Testis (tissue), 3 donors: ENCODE measurements around the gene PRM3. TPM values are rescaled to one million over a fixed set of nuclear protein-coding genes. Genes with fewer than 3 reads are reported as not detected.

Experiments
- DNase-seq: peaks from one replicate; pipeline ENCODE4 v3.0.0-alpha.2; 2019
- H3K27ac ChIP-seq, 2 donors: fragments of 200-600 bp; sonication (generic); one replicate each; pipeline ENCODE4 v1.5.1; 2019
- H3K27me3 ChIP-seq: fragments of 200-600 bp; sonication (generic); one replicate; pipeline ENCODE4 v1.5.1; 2019
- H3K36me3 ChIP-seq: fragments of 200-600 bp; sonication (generic); one replicate; pipeline ENCODE4 v1.5.1; 2017; ENCODE audit warnings: low read depth; ENCODE audit errors: missing control alignments
- H3K4me1 ChIP-seq: fragments of 200-600 bp; sonication (generic); one replicate; pipeline ENCODE4 v1.5.1; 2019
- H3K4me3 ChIP-seq, 2 donors: fragments of 200-600 bp; sonication (generic); one replicate each; pipeline ENCODE4 v1.5.1; 2017 to 2019
- H3K9me3 ChIP-seq: fragments of 200-600 bp; sonication (generic); one replicate; pipeline ENCODE4 v1.5.1; 2017
- CTCF ChIP-seq, 3 experiments: fragments of 450-650 bp in 2 of 3; fragments of 200-600 bp in 1 of 3; sonication (generic) in 1 of 3; IDR thresholded peaks; one replicate each; pipeline ENCODE4 v1.5.1; 2016 to 2019; ENCODE audit warnings: antibody characterized with exemption in 3 of 3, mild to moderate bottlenecking in 2 of 3, moderate library complexity in 1 of 3
- POLR2A ChIP-seq: fragments of 450-650 bp; IDR thresholded peaks from one replicate; pipeline ENCODE4 v1.6.1; 2017; ENCODE audit warnings: antibody characterized with exemption, mild to moderate bottlenecking, moderate library complexity
- WGBS, 2 donors: methylation state at CpG; one replicate each; pipeline ENCODE4 v1.1.5; 2018; 5-methylcytosine and 5-hydroxymethylcytosine counted together
- intact Hi-C: fragments of 100-400 bp; cut with DNase I; formaldehyde crosslinking; loops from one replicate; pipeline ENCODE4 v1.15.1; 2023; ENCODE audit warnings: low total_unique reads
- polyA plus RNA-seq: library from polyadenylated mRNA; stranded (reverse); fragments of 350-450 nt; fragmentation: Illumina TruSeq; extraction: RNeasy Lipid Tissue Mini Kit (QIAGEN cat#74804); gene quantifications from one replicate; pipeline ENCODE4 v1.2.3, GENCODE V29; 2014; ENCODE audit warnings: low read depth, low replicate concordance; ENCODE audit not compliant: insufficient read depth
- total RNA-seq, 2 donors: library from RNA; depleted of rRNA; stranded (reverse); fragments of >200 nt; gene quantifications; one replicate each; pipeline ENCODE4 v1.2.3, GENCODE V29; 2016

The PRM3 gene
- total and polyA plus RNA-seq, 3 donors from 2014 or later: 51.1 to 383 (median 109) TPM

- H3K27me3 ChIP-seq: no peaks in the 10 kb centered on the region
- H3K27ac ChIP-seq: no peak overlapping the region
- TF ChIP-seq CTCF (IDR thresholded peaks at IDR 0.05): no peak
- H3K36me3 ChIP-seq: no peaks in the 10 kb centered on the region
- no peaks in the 10 kb centered on the region for H3K4me1 ChIP-seq
- H3K9me3 ChIP-seq: no peaks in the 10 kb centered on the region
- WGBS, 2 donors: 61 to 84% methylated on average over 5 to 8 of the region's 8 CpGs
- DNase-seq: no peak
- intact Hi-C loops: no loop called here
- H3K4me3 ChIP-seq: no peak overlapping the region
Observed at GRCh38 chr16:11319529-11320146, 46.2 kb upstream of the PRM3 start.

GRCh38 chr16:11318817-11319216, 45.4 kb upstream of the PRM3 start:
- Histone ChIP-seq H3K36me3 (no peaks in the 10 kb centered on the region), H3K4me3 (no peak overlapping the region), H3K9me3 (no peaks in the 10 kb centered on the region), H3K27ac (no peak overlapping the region), H3K27me3 (no peaks in the 10 kb centered on the region), H3K4me1 (no peaks in the 10 kb centered on the region)
- 91 to 97% methylated on average over 8 of the region's 8 CpGs for WGBS, 2 donors
- DNase-seq: no peak
- no peak for TF ChIP-seq CTCF (IDR thresholded peaks at IDR 0.05)
- no peak for TF ChIP-seq POLR2A
- intact Hi-C loops: no loop called here

GRCh38 chr16:11316331-11317015, 43.0 kb upstream of the PRM3 start:
- intact Hi-C loops: no loop called here
- H3K36me3 ChIP-seq: no peaks in the 10 kb centered on the region
- TF ChIP-seq POLR2A (no peak), CTCF (IDR thresholded peaks at IDR 0.05) (no peak)
- H3K9me3 ChIP-seq: no peaks in the 10 kb centered on the region
- H3K4me3 ChIP-seq: no peak overlapping the region
- 65 to 76% methylated on average over 17 to 23 of the region's 23 CpGs for whole genome bisulfite sequencing, 2 donors
- H3K4me1 ChIP-seq: peaks cover 14% of the 10 kb centered on the region
- peak overlapping the region; percentile 50 to 77 for H3K27ac ChIP-seq
- peak; percentile 41 for DNase-seq
- H3K27me3 ChIP-seq: no peaks in the 10 kb centered on the region

- no peaks in the 10 kb centered on the region for H3K36me3 ChIP-seq
- WGBS, 2 donors: 51 to 62% methylated on average over 12 to 13 of the region's 13 CpGs
- peak overlapping the region; percentile 50 to 77 for H3K27ac ChIP-seq
- TF ChIP-seq POLR2A: no peak
- peak in 1 of 3 experiments; percentile 42 for TF ChIP-seq CTCF (IDR thresholded peaks at IDR 0.05)
- H3K27me3 ChIP-seq: no peaks in the 10 kb centered on the region
- intact Hi-C loops: no loop called here
- no peak overlapping the region for H3K4me3 ChIP-seq
- H3K9me3 ChIP-seq: no peaks in the 10 kb centered on the region
- peak; percentile 61 for DNase-seq
- H3K4me1 ChIP-seq: peaks cover 20% of the 10 kb centered on the region
Observed at GRCh38 chr16:11315510-11315909, 42.1 kb upstream of the PRM3 start.
